CD4-positive, alpha-beta memory T cell (primary cell): ENCODE data around the gene ENO4. TPM values are rescaled to one million over a fixed set of nuclear protein-coding genes. Genes with fewer than 3 reads are reported as not detected.
A peak's percentile ranks its signal among the peaks of the same experiment; 100 is the strongest.

Experiments
- CTCF ChIA-PET: fragments of 350-600 bp; sonication (Branson Sonifier 250); formaldehyde crosslinking; loops from one replicate; lab custom pipeline; 2021; ENCODE audit warnings: inconsistent platforms; ENCODE audit not compliant: partially characterized antibody; lab: Charles Lee
- POLR2A ChIA-PET: fragments of 350-600 bp; sonication (Branson Sonifier 250); formaldehyde crosslinking; loops from one replicate; lab custom pipeline; 2021; ENCODE audit not compliant: partially characterized antibody; lab: Charles Lee
- DNase-seq, 5 donors: peaks; one replicate each; pipeline versions ENCODE4 v3.0.0 to v3.0.0-alpha.2; 2020 to 2022; ENCODE audit warnings: mixed read lengths in 1 of 5
- H3K27ac ChIP-seq: one replicate; pipeline ENCODE4 v1.7.0; 2013; ENCODE audit warnings: low read depth, low read length
- H3K27me3 ChIP-seq: 2 replicates; pipeline ENCODE4 v1.7.0; 2013; ENCODE audit warnings: mild to moderate bottlenecking, low read length, moderate library complexity; ENCODE audit not compliant: insufficient read depth
- H3K36me3 ChIP-seq: 2 replicates; pipeline ENCODE4 v1.7.0; 2013; ENCODE audit warnings: mild to moderate bottlenecking, low read length, moderate library complexity; ENCODE audit not compliant: insufficient read depth
- H3K4me1 ChIP-seq: 2 replicates; pipeline ENCODE4 v1.7.0; 2013; ENCODE audit warnings: mild to moderate bottlenecking, low read length, moderate library complexity; ENCODE audit not compliant: insufficient read depth
- H3K4me3 ChIP-seq, 2 donors: one replicate each; pipeline ENCODE4 v1.7.0; 2013; ENCODE audit warnings: low read length in 2 of 2, mild to moderate bottlenecking in 1 of 2
- H3K9me3 ChIP-seq, 2 donors: one replicate each; pipeline ENCODE4 v1.7.0; 2013; ENCODE audit warnings: low read length in 2 of 2, control low read depth in 1 of 2; ENCODE audit not compliant: control insufficient read depth in 1 of 2
- H3K27ac Mint-ChIP-seq, 7 donors: one replicate each; pipeline ENCODE4 v1.8.0; 2020 to 2021; ENCODE audit warnings: mixed read lengths in 7 of 7, mild to moderate bottlenecking in 6 of 7, inconsistent platforms in 3 of 7, moderate library complexity in 3 of 7
- H3K27me3 Mint-ChIP-seq, 2 donors: one replicate each; pipeline ENCODE4 v1.8.0; 2020 to 2021; ENCODE audit warnings: mixed read lengths in 2 of 2
- H3K36me3 Mint-ChIP-seq, 2 donors: one replicate each; pipeline ENCODE4 v1.8.0; 2020 to 2021; ENCODE audit warnings: mixed read lengths in 2 of 2, inconsistent platforms in 1 of 2, mild to moderate bottlenecking in 1 of 2
- H3K4me1 Mint-ChIP-seq, 4 donors: one replicate each; pipeline ENCODE4 v1.8.0; 2020 to 2021; ENCODE audit warnings: mixed read lengths in 4 of 4, mild to moderate bottlenecking in 1 of 4
- H3K4me3 Mint-ChIP-seq, 8 donors: one replicate each; pipeline ENCODE4 v1.8.0; 2020 to 2021; ENCODE audit warnings: mixed read lengths in 8 of 8, mild to moderate bottlenecking in 7 of 8, moderate library complexity in 6 of 8, inconsistent platforms in 3 of 8
- H3K9me3 Mint-ChIP-seq, 8 donors: one replicate each; pipeline ENCODE4 v1.8.0; 2020 to 2021; ENCODE audit warnings: mixed read lengths in 8 of 8, mild to moderate bottlenecking in 5 of 8, inconsistent platforms in 3 of 8, moderate library complexity in 1 of 8
- intact Hi-C: fragments of 100-400 bp; cut with micrococcal nuclease; formaldehyde crosslinking; loops from one replicate; pipeline ENCODE4 v1.15.1; 2023
- polyA plus RNA-seq, 2 donors: library from polyadenylated mRNA; unstranded; fragments of 300-500 nt; fragmentation: Illumina TruSeq; gene quantifications; one replicate each; pipeline ENCODE4 v1.2.3, GENCODE V29; 2021
- total RNA-seq, 2 experiments: library from RNA; stranded (reverse); gene quantifications; one replicate each; pipeline ENCODE4 v1.2.3, GENCODE V29; 2021

Gene ENO4
- total and polyA plus RNA-seq, 4 experiments from 2014 or later, result not detected

DNA sequence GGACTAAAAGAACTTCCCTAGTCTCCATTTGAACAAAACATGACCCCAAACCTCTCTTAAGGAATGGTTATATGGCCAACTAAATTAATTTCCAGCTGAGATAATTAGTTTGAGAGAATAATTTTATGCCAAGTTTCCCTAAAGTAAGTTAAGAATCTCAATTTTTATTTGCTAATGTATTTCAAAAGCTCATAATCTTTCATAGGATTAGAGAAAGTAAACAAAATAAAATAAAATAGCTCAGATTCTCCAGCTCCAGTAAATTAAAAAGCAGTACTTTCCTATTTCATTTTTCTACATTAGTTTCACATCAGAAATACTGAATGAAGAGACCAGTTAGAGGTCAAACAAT, 44.4 kb downstream of the ENO4 start:
- POLR2A ChIA-PET, result no interaction called here

GRCh38 chr10:116899626-116900025, 50.3 kb downstream of the ENO4 start:
- Mint-ChIP-seq H3K36me3 (no peaks in the 10 kb centered on the region), H3K27ac (no peak overlapping the region), H3K9me3 (no peaks in the 10 kb centered on the region), H3K4me1 (no peaks in the 10 kb centered on the region), H3K27me3 (no peaks in the 10 kb centered on the region), H3K4me3 (no peak overlapping the region)
- POLR2A ChIA-PET, result no interaction called here
- intact Hi-C loops, result no loop called here
- Histone ChIP-seq H3K27ac (no peak overlapping the region), H3K27me3 (no peaks in the 10 kb centered on the region), H3K36me3 (no peaks in the 10 kb centered on the region), H3K4me3 (no peak overlapping the region), H3K4me1 (no peaks in the 10 kb centered on the region), H3K9me3 (no peaks in the 10 kb centered on the region)
- CTCF ChIA-PET, result no interaction called here
- no peak for DNase-seq

More for the DNA sequence above, 44.4 kb downstream of the ENO4 start:
- no peaks in the 10 kb centered on the region for H3K4me1 Mint-ChIP-seq
- no peaks in the 10 kb centered on the region for H3K4me1 ChIP-seq
- no peaks in the 10 kb centered on the region for H3K36me3 Mint-ChIP-seq
- no peak overlapping the region for H3K4me3 Mint-ChIP-seq
- no peaks in the 10 kb centered on the region for H3K9me3 ChIP-seq
- H3K27me3 Mint-ChIP-seq, result peaks cover 6 to 10% of the 10 kb centered on the region in 2 donors
- DNase-seq, result no peak
- H3K36me3 ChIP-seq, result no peaks in the 10 kb centered on the region
- H3K4me3 ChIP-seq, result no peak overlapping the region
- no peak overlapping the region for H3K27ac Mint-ChIP-seq
- H3K27ac ChIP-seq, result no peak overlapping the region
- intact Hi-C loops, result no loop called here
- CTCF ChIA-PET, result no interaction called here
- H3K27me3 ChIP-seq, result no peaks in the 10 kb centered on the region
- no peaks in the 10 kb centered on the region for H3K9me3 Mint-ChIP-seq

DNA sequence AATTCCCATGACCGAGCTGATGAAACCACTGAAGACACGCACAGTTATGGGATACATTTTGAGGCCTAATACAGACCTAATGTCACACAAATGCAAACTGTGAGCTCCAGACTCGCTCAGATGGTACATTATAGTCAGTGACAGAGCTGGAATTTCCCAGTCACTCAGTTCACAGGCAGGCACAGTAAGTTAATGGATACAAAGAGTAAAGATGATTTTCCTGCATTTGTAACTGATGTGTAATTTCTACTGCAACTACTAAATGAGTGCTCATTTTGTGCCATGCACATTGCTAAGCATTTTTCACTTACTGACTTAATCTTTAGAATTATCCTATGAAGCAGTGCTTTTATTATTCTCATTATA, 56.5 kb downstream of the ENO4 start:
- no peaks in the 10 kb centered on the region for H3K27me3 Mint-ChIP-seq
- no peak for DNase-seq
- ChIA-PET CTCF (no interaction called here), POLR2A (no interaction called here)
- intact Hi-C loops, result no loop called here
- Histone ChIP-seq H3K4me1 (no peaks in the 10 kb centered on the region), H3K27me3 (no peaks in the 10 kb centered on the region), H3K27ac (no peak overlapping the region), H3K9me3 (no peaks in the 10 kb centered on the region), H3K4me3 (no peak overlapping the region), H3K36me3 (no peaks in the 10 kb centered on the region)
- no peak overlapping the region for H3K4me3 Mint-ChIP-seq
- no peak overlapping the region for H3K27ac Mint-ChIP-seq
- H3K4me1 Mint-ChIP-seq, result no peaks in the 10 kb centered on the region
- no peaks in the 10 kb centered on the region for H3K36me3 Mint-ChIP-seq
- no peaks in the 10 kb centered on the region for H3K9me3 Mint-ChIP-seq

DNA sequence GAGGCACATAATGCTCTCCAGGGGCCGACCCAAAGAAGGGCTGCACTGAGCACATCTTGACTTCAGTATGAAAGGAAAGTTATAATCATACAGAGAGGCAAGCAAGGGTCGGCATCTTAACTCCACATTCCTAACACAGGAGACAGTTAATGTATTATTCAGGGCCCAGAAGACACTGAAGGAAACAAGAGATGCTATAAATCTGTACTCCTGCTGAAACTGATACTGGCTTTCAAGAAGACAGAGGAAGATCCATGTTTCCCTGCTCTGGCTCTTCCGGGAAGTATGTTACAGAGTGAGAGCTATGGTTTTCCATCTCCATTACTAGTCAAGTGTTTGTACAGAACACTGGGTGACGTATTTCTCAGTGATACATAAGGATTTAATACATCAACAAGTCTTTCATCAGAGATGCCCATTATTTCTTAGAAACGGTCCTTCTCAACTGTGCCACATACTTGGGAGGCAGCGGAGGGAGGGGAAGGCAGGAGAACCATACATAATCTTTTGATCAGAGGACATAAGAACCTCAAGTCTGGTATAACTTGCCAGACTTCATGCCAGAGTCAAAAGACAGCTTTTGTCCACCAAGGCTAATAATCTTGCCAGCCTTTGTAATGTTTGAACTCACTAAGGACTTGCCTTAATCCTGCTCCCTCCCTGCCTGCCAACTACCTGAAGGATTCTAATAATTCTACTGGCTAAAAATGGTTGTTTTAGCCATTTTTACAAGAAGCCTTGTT, 58.1 kb downstream of the ENO4 start:
- Mint-ChIP-seq H3K4me3 (no peak overlapping the region), H3K27me3 (no peaks in the 10 kb centered on the region), H3K9me3 (no peaks in the 10 kb centered on the region), H3K4me1 (no peaks in the 10 kb centered on the region), H3K36me3 (no peaks in the 10 kb centered on the region), H3K27ac (no peak overlapping the region)
- Histone ChIP-seq H3K9me3 (no peaks in the 10 kb centered on the region), H3K4me1 (no peaks in the 10 kb centered on the region), H3K36me3 (no peaks in the 10 kb centered on the region), H3K4me3 (no peak overlapping the region), H3K27ac (no peak overlapping the region), H3K27me3 (no peaks in the 10 kb centered on the region)
- ChIA-PET CTCF (no interaction called here), POLR2A (no interaction called here)
- DNase-seq, result no peak
- intact Hi-C loops, result no loop called here

DNA sequence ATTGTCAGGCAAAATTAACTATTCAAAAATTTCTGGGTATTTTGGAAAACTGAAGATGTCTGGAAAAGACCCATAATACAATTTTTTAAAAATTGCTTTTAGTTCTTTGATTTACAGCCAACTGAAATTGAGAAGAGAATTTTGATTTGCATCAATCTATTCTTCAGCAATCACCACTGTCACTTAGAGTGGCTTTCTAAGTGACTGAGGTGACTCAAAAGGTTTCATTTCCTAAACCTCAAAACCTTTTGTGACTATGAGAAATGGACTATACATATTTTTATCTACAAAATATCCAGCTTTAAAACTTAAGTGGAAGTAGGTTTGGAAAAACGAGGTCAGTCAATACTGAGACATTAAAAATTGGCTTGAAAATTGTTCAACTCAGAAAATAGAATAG, 60.0 kb downstream of the ENO4 start:
- no peak for DNase-seq
- Histone ChIP-seq H3K27ac (no peak overlapping the region), H3K4me1 (no peaks in the 10 kb centered on the region), H3K27me3 (no peaks in the 10 kb centered on the region), H3K36me3 (no peaks in the 10 kb centered on the region), H3K9me3 (no peaks in the 10 kb centered on the region), H3K4me3 (no peak overlapping the region)
- ChIA-PET CTCF (no interaction called here), POLR2A (no interaction called here)
- no peaks in the 10 kb centered on the region for H3K27me3 Mint-ChIP-seq
- no peaks in the 10 kb centered on the region for H3K4me1 Mint-ChIP-seq
- H3K36me3 Mint-ChIP-seq, result no peaks in the 10 kb centered on the region
- H3K27ac Mint-ChIP-seq, result no peak overlapping the region
- intact Hi-C loops, result no loop called here
- H3K4me3 Mint-ChIP-seq, result no peak overlapping the region
- peaks cover 0 to 2% (median 0%) of the 10 kb centered on the region in 8 donors for H3K9me3 Mint-ChIP-seq

DNA sequence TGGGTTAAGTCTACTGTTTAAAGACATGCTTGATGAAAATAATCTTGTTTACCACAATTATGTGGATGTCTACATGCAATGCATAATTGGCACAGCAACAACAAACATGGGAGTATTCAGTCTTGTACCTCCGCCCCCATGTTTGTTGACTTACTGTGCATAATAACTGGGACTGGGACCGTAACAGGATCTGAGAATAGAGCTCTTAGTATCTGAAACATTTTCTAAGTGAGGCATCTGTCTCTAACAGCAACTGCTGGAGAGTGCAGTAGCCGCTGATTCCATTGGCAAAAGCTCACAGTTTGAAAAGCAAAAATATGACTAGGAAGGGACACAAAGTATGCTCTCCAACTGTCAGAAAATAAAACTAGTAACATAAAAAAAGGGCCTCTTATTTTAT, 61.6 kb downstream of the ENO4 start:
- ChIA-PET POLR2A (no interaction called here), CTCF (no interaction called here)
- H3K4me1 Mint-ChIP-seq, result no peaks in the 10 kb centered on the region
- H3K4me1 ChIP-seq, result no peaks in the 10 kb centered on the region
- H3K36me3 Mint-ChIP-seq, result no peaks in the 10 kb centered on the region
- intact Hi-C loops, result no loop called here
- no peak for DNase-seq
- no peak overlapping the region for H3K4me3 Mint-ChIP-seq
- peaks cover 0 to 2% (median 0%) of the 10 kb centered on the region in 8 donors for H3K9me3 Mint-ChIP-seq
- no peak overlapping the region for H3K27ac ChIP-seq
- H3K27me3 ChIP-seq, result no peaks in the 10 kb centered on the region
- no peaks in the 10 kb centered on the region for H3K36me3 ChIP-seq
- peaks cover 0 to 5% of the 10 kb centered on the region in 2 donors for H3K27me3 Mint-ChIP-seq
- H3K4me3 ChIP-seq, result no peak overlapping the region
- no peaks in the 10 kb centered on the region for H3K9me3 ChIP-seq
- no peak overlapping the region for H3K27ac Mint-ChIP-seq

DNA sequence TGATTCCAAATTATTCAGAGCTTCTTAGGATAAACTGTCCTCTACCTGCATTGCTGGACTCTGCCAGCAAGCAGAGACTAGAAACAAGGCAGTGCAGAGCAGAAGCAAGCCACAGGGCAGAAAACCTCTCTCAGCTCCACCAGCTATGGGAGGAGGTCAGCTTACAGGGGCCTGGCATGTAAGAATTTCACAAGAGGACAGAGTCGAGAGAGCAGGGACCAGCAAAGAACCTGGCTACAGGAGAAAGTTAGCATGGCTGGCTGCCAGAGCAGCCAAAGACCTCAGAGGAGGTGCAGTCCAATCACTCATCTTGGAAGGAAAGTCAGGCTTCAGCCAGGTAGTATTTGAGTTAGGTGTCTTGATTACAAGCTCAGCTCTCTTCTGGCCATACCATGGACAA, 62.9 kb downstream of the ENO4 start:
- ChIA-PET CTCF (interaction anchor here (1.2 kb wide), 1 partner anchor 12 kb away, joined by 4 read pairs; no protein-coding TSS in a partner anchor), POLR2A (no interaction called here)
- intact Hi-C loops, result no loop called here
- no peak overlapping the region for H3K4me3 Mint-ChIP-seq
- peaks cover 0 to 2% (median 0%) of the 10 kb centered on the region in 8 donors for H3K9me3 Mint-ChIP-seq
- peak overlapping the region in 1 of 7 donors; percentile 35 for H3K27ac Mint-ChIP-seq
- DNase-seq, result no peak
- no peaks in the 10 kb centered on the region for H3K36me3 ChIP-seq
- H3K36me3 Mint-ChIP-seq, result no peaks in the 10 kb centered on the region
- H3K27me3 Mint-ChIP-seq, result peaks cover 0 to 5% of the 10 kb centered on the region in 2 donors
- H3K4me1 Mint-ChIP-seq, result no peaks in the 10 kb centered on the region
- H3K4me3 ChIP-seq, result no peak overlapping the region
- H3K27me3 ChIP-seq, result no peaks in the 10 kb centered on the region
- H3K27ac ChIP-seq, result no peak overlapping the region
- no peaks in the 10 kb centered on the region for H3K9me3 ChIP-seq
- H3K4me1 ChIP-seq, result no peaks in the 10 kb centered on the region
